Activated CD8-positive, alpha-beta T cell treated with anti-CD3 and anti-CD28 coated beads for 36 hours (primary cell): ENCODE data around the gene PHF14. TPM values are rescaled to one million over a fixed set of nuclear protein-coding genes. Genes with fewer than 3 reads are reported as not detected.

ENCODE experiments used
- ATAC-seq: fragments of 200-7000 bp; cut with Tn5 transposase; one replicate; pipeline ENCODE4 v1.10.0; 2021; ENCODE audit warnings: mild to moderate bottlenecking, moderate library complexity
- CTCF ChIA-PET: fragments of 350-600 bp; sonication (Branson Sonifier 250); formaldehyde crosslinking; loops from one replicate; lab custom pipeline; 2021; ENCODE audit warnings: antibody characterized with exemption; lab: Charles Lee
- POLR2A ChIA-PET: fragments of 350-600 bp; sonication (Branson Sonifier 250); formaldehyde crosslinking; loops from one replicate; lab custom pipeline; 2021; ENCODE audit warnings: antibody characterized with exemption; lab: Charles Lee
- DNase-seq: peaks from one replicate; pipeline ENCODE4 v3.0.0-alpha.2; 2020
- H3K27ac Mint-ChIP-seq: one replicate; pipeline ENCODE4 v1.8.0; 2021; ENCODE audit warnings: mild to moderate bottlenecking, mixed read lengths
- H3K27me3 Mint-ChIP-seq: one replicate; pipeline ENCODE4 v1.8.0; 2021; ENCODE audit warnings: mixed read lengths
- H3K36me3 Mint-ChIP-seq: one replicate; pipeline ENCODE4 v1.8.0; 2021; ENCODE audit warnings: low read depth, mixed read lengths
- H3K4me1 Mint-ChIP-seq: one replicate; pipeline ENCODE4 v1.8.0; 2021; ENCODE audit warnings: low read depth, mixed read lengths
- H3K4me3 Mint-ChIP-seq: one replicate; pipeline ENCODE4 v1.8.0; 2021; ENCODE audit warnings: mild to moderate bottlenecking, moderate library complexity, mixed read lengths
- H3K9me3 Mint-ChIP-seq: one replicate; pipeline ENCODE4 v1.8.0; 2021; ENCODE audit warnings: mixed read lengths
- intact Hi-C: fragments of 100-400 bp; cut with micrococcal nuclease; formaldehyde crosslinking; loops from one replicate; pipeline ENCODE4 v1.10.0; 2022
- total RNA-seq, 2 experiments: library from RNA; stranded (reverse); gene quantifications; one replicate each; pipeline ENCODE4 v1.2.3, GENCODE V29; 2021
- TF ChIP-seq, protein P1 (sequence below): fragments of 200-600 bp; IDR thresholded peaks from one replicate; pipeline ENCODE4 v1.8.0; 2022; ENCODE audit warnings: antibody characterized with exemption, mild to moderate bottlenecking

Gene PHF14
- total RNA-seq, 2 experiments from 2014 or later, result 36.7 to 38.7 TPM

DNA sequence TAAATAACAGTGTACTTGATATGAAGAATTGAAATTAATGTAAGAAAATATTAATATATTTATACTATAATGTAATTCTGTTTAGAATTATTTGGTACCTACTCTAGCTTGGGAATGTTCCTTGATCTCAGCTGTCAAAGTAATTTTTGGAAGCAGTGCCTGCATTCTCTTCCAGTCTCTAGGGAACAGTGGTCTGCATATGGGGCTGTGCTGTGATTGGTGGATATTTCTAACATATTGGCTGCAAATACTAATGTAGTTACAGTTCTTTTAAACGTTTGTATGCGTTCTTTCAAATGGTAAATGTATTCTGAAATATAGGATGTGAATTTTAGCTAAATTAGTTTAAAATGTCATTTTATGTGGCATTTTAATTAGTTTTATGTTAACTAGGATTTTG lies 87.2 kb downstream of the PHF14 start:
- peaks cover 2% of the 10 kb centered on the region for H3K4me1 Mint-ChIP-seq
- H3K27me3 Mint-ChIP-seq, result no peaks in the 10 kb centered on the region
- DNase-seq, result no peak
- no peaks in the 10 kb centered on the region for H3K9me3 Mint-ChIP-seq
- H3K36me3 Mint-ChIP-seq, result peaks cover 18% of the 10 kb centered on the region
- TF ChIP-seq, protein P1, sequence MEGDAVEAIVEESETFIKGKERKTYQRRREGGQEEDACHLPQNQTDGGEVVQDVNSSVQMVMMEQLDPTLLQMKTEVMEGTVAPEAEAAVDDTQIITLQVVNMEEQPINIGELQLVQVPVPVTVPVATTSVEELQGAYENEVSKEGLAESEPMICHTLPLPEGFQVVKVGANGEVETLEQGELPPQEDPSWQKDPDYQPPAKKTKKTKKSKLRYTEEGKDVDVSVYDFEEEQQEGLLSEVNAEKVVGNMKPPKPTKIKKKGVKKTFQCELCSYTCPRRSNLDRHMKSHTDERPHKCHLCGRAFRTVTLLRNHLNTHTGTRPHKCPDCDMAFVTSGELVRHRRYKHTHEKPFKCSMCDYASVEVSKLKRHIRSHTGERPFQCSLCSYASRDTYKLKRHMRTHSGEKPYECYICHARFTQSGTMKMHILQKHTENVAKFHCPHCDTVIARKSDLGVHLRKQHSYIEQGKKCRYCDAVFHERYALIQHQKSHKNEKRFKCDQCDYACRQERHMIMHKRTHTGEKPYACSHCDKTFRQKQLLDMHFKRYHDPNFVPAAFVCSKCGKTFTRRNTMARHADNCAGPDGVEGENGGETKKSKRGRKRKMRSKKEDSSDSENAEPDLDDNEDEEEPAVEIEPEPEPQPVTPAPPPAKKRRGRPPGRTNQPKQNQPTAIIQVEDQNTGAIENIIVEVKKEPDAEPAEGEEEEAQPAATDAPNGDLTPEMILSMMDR, result no peak
- ATAC-seq, result no peak
- intact Hi-C loops, result no loop called here
- CTCF ChIA-PET, result no interaction called here
- POLR2A ChIA-PET, result no interaction called here
- H3K27ac Mint-ChIP-seq, result no peak overlapping the region
- no peak overlapping the region for H3K4me3 Mint-ChIP-seq

DNA sequence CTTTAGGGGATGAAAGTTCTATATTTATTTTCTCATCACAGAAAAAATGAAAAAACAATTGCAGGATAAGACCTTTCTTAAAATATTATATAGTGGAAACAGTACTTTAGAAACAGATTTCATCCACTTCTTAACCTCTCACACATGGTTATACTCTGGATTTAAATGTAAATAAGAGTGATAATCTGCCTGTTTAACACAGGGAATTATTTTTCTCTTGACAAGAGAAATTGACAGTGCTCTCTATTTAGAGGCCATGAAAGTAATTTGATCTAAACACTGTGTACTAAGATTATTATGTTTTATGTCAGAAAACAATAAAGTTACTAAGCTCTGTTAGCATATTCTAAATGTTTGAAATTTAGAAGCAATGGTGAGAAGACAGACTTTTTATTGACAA lies 88.4 kb downstream of the PHF14 start:
- POLR2A ChIA-PET, result no interaction called here
- Mint-ChIP-seq H3K9me3 (no peaks in the 10 kb centered on the region), H3K36me3 (peaks cover 17% of the 10 kb centered on the region), H3K4me3 (no peak overlapping the region), H3K4me1 (no peaks in the 10 kb centered on the region), H3K27me3 (no peaks in the 10 kb centered on the region), H3K27ac (no peak overlapping the region)
- no peak for DNase-seq
- ATAC-seq, result no peak
- CTCF ChIA-PET, result no interaction called here
- TF ChIP-seq, protein P1, result no peak
- intact Hi-C loops, result no loop called here

DNA sequence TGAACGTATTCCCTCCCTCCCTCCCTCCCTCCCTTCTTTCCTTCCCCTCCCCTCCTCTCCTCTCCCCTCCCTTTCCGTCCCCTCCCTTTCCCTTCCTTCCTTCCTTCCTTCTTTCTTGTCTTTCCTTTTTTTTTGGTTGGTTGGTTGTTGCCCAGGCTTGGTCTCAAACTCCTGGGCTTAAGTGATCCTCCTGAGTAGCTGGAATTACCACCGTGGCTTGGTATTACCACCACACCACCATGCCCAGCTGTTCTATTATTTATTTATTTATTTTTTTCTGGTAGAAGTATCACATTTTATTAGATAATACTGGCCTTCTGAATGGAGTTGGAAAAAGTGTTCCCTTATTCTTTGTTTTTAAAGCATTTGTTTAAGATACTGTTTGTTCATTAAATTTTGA lies 95.9 kb downstream of the PHF14 start:
- Mint-ChIP-seq H3K4me1 (no peaks in the 10 kb centered on the region), H3K27ac (no peak overlapping the region), H3K36me3 (peaks cover 25% of the 10 kb centered on the region), H3K9me3 (no peaks in the 10 kb centered on the region), H3K4me3 (no peak overlapping the region), H3K27me3 (no peaks in the 10 kb centered on the region)
- DNase-seq (no peak), ATAC-seq (no peak)
- intact Hi-C loops, result no loop called here
- ChIA-PET CTCF (no interaction called here), POLR2A (no interaction called here)
- TF ChIP-seq, protein P1, result no peak

DNA sequence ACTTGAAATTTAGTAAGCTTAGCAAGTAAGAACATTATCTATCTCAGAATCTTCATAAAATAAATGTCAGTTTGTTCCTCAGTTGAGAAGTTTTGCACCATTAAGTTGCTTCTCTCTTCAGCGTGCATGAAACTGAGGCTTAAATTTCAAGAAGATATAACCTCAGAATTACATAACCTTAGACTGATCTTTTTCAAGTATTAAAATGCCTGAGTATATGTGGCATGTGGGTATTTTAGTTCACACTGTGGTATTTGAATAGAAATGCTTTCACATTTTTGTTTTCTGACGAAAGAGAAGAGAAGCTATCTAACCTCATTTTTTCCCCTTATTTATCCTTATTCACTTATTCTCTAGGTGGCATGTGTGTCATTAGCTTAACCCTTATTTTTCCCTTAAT lies 104.1 kb downstream of the PHF14 start:
- POLR2A ChIA-PET, result no interaction called here
- TF ChIP-seq, protein P1, result no peak
- CTCF ChIA-PET, result interaction anchor here (0.6 kb wide), 1 partner anchor 23 kb away, joined by 3 read pairs; no protein-coding TSS in a partner anchor
- Mint-ChIP-seq H3K9me3 (no peaks in the 10 kb centered on the region), H3K4me1 (peaks cover 6% of the 10 kb centered on the region), H3K36me3 (peaks cover 17% of the 10 kb centered on the region), H3K4me3 (no peak overlapping the region), H3K27me3 (no peaks in the 10 kb centered on the region), H3K27ac (no peak overlapping the region)
- intact Hi-C loops, result no loop called here
- no peak for DNase-seq
- ATAC-seq, result no peak

GRCh38 chr7:11078247-11078834 lies 104.7 kb downstream of the PHF14 start:
- peaks cover 15% of the 10 kb centered on the region for H3K36me3 Mint-ChIP-seq
- CTCF ChIA-PET, result interaction anchor here (0.6 to 0.7 kb wide), 2 partner anchors 14 to 24 kb away, joined by 3 read pairs; no protein-coding TSS in a partner anchor
- TF ChIP-seq, protein P1, result no peak
- H3K4me3 Mint-ChIP-seq, result no peak overlapping the region
- H3K27me3 Mint-ChIP-seq, result no peaks in the 10 kb centered on the region
- intact Hi-C loops, result no loop called here
- H3K9me3 Mint-ChIP-seq, result no peaks in the 10 kb centered on the region
- DNase-seq (no peak), ATAC-seq (no peak)
- POLR2A ChIA-PET, result no interaction called here
- H3K27ac Mint-ChIP-seq, result no peak overlapping the region
- H3K4me1 Mint-ChIP-seq, result peaks cover 6% of the 10 kb centered on the region
